GM18519 (cell line): Measurements from ENCODE around the gene CNNM2.
"Not testable (repeated sequence)": the region's sequence is repeated elsewhere in the genome, so short reads cannot be mapped to it uniquely, and the experiment has no call there.

Source experiments
- ATAC-seq: cut with Tn5 transposase; IDR thresholded peaks from one replicate; pipeline ENCODE4 v1.9.1; 2021; ENCODE audit warnings: mild to moderate bottlenecking, moderate library complexity; ENCODE audit not compliant: unreplicated experiment, low FRiP score

CNNM2 gene

DNA sequence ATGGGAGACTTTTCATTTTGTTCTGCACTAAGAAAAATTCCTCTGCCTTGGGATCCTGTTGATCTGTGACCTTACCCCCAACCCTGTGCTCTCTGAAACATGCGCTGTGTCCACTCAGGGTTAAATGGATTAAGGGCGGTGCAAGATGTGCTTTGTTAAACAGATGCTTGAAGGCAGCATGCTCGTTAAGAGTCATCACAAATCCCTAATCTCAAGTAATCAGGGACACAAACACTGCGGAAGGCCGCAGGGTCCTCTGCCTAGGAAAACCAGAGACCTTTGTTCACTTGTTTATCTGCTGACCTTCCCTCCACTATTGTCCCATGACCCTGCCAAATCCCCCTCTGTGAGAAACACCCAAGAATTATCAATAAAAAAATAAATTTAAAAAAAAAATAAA is 212.1 kb downstream of the CNNM2 start:
- not testable (repeated sequence) for ATAC-seq

DNA sequence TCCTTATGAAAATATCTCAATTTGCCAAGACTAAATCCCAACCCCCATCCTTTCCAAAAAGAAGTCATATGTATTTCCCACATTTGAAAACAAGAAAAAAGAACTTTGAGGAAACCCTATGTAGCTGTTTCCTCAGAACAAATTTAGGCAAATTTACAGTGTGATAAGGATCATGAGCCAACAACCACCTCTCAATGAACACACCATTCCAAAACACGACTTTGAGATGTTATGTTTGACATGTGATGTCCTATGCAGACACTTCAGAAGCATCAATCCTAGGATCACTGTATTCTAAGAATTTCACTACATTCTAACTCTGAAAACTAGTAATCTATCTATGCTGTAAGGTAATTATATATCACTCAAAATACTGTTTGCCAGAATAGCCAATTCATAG is 212.8 kb downstream of the CNNM2 start:
- no peak for ATAC-seq

DNA sequence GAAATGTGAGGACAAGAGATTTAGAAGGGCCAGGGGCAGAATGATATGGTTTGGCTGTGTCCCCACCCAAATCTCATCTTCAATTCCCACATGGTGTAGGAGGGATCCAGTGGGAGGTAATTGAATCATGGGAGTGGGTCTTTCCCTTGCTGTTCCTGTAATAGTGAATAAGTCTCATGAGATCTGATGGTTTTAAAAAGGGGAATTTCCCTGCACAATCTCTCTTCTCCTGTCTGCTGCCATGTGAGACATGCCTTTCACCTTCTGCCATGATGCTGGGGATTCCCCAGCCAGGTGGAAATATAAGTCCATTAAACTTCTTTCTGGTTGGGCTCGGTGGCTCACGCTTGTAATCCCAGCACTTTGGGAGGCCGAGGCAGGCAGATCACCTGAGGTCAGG is 217.1 kb downstream of the CNNM2 start:
- ATAC-seq, result not testable (repeated sequence)

DNA sequence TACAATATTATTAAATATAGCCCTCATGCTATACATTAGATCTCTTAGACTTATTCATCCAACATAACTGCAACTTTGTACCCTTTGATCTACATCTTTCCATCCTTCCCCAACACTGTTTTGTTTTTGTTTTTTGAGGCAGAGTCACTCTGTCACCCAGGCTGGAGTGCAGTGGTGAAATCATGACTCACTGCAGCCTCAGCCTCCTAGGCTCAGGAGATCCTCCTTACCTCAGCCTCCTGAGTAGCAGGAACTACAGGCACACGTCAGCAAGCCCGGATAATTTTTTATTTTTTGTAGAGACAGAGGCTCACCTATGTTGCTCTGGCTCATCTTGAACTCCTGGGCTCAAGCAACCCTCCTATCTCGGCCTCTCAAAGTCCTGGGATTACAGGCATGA is 221.7 kb downstream of the CNNM2 start:
- no peak for ATAC-seq
